GDM1 (cell line): ENCODE data around the gene CEP44.
"Not testable (repeated sequence)": the region's sequence is repeated elsewhere in the genome, so short reads cannot be mapped to it uniquely, and the experiment has no call there.

Experiments
- DNase-seq: peaks from one replicate; lab custom pipeline; 2025; lab: John Stamatoyannopoulos, UW

Gene CEP44, protein sequence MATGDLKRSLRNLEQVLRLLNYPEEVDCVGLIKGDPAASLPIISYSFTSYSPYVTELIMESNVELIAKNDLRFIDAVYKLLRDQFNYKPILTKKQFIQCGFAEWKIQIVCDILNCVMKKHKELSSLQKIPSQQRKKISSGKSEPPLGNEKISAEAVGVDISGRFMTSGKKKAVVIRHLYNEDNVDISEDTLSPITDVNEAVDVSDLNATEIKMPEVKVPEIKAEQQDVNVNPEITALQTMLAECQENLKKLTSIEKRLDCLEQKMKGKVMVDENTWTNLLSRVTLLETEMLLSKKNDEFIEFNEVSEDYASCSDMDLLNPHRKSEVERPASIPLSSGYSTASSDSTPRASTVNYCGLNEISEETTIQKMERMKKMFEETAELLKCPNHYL

DNA sequence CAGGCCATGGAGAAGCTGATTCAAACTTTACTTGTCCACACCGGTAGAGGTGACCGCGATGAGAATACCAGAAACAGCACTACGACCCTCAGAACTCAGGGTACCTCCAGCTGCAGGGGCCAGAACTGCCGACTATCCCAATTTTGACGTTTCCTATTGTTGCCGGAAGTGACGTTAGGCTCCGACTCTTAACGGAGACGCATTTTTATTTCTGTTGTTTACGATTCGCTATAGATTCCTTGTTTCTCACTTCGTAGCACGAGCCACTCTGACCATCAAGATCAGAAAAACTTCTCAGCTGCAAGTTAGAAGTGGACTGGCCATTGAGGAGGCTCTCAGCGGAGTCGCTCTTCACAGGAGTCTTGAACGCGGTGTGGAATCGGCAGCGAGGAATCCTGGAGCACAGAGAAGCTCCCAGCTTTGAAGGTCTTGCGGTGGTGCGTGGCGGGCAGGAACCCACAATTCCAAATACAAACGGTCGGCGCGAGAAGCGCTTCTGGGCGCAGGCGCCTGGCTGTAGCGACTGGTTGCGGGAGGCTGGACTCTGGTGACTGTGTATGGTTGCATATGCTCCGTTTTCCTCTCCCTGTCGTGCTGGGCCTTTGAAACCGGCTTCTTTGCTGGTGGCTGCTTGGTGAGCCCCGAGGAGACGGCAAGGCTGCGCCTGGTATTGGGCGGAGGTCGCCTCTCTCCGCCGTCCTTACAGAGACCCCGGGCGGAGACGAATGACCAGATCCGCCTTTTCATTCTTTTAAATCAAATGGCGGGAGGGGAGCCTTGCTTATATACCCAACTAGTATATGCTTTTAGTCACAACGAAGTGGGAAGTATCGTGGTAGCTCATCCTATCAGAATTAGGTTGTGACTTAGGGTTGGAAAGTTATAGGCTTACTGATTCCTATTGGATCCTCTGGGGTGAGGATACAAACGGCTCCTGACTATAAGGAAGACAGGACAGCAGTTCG, at the start of gene CEP44, which contains the start of gene FBXO8:
Gene CEP44 (plus strand): TSS at position 405 of the 965 bp plus-strand sequence. CDS start 15,211 bp downstream, outside the sequence.
Gene FBXO8 (minus strand): TSS at position 161 of the 965 bp plus-strand sequence. CDS start 20,575 bp downstream, outside the sequence.
- peak; percentile 83 for DNase-seq

DNA sequence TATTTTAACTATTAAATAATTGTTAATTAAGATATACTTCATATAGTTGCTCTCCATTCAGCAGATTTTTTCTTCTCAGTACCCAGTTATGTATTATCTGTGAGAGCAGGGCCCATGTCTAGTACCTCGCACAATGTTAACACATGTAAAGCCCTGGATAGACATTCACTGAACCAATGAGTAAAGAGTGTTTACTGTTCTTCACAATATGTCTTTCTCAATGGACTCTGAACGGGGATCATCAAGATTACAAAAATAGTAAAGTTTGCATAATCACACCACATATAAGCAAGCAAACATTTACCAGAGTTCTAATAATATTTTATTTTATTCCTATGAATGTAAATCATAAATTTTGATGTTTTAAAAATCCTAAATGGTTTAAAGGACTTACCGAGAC, 47.4 kb upstream of the CEP44 start:
- DNase-seq, result no peak

DNA sequence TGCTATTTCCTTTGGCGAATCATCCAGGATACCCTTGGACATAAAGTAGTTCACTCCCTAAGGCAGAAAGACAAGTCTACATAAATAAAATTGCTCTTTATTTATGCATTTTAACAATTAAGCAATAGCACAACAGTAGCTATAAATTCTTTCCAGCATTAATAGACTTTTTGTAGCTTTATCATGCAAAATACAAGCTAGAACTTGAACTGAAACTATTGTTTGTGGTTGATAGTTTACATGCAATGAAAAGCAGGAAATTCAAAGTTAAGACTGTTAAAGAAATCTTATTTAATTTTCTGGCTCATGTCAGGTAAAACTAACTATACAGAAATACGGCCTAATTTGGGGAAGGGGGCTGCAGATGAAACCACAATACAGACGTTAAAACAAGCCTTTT, 42.5 kb upstream of the CEP44 start:
- DNase-seq, result no peak

DNA sequence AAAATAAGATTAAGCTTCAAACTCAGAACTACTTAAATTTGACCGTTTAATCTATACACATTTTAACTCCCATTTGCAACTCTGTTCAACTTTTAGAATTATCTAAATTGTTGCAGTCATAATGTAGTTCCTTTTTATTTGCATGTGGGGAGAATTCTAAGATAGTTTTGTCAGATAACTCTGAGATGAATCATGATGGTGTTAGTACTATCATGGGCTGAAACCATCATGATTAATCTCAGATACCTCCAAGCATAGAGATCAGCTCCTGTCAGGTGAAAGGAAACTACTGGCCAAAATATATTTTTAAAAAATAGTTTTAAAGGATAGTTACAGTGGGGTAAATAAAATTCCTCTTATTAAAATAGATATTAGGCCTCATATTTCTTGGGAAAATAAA, 39.3 kb upstream of the CEP44 start:
- no peak for DNase-seq

DNA sequence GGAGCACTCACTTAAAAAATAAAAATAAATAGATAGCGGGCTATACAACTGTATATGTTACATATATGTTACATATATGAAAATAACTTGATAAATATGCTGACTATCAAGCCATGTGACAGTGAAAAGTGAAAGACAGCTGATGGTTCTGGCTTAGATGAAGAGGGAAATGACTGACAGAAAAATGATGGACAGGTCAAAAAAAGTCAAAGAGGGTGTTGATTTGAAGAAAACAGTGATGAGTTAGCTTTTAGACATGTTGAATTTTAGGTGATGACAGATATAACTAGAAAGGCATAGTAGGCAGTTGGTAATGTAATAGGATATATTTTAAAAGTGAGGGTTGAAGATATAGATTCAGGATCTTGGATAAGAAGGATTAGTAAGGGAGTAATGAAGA, 38.0 kb upstream of the CEP44 start:
- DNase-seq, result no peak

DNA sequence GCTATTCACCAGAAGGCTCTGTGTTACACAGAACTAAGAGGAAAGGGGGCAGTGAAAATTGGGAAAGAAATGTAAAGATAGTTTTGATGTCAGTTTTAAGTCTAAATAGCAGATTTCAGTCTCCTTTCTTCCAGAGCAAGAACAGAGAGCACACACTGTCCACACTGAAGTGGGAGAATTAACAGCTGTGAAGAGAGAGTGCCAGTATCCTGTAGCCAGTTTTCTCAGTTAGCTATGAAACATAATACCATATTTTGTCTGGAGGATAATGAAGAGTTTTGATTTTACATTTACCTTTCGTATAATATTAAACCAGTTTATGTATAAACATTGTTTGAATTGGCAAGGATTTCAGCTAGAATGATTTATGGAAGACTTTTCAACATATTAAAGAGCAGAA, 35.3 kb upstream of the CEP44 start:
- no peak for DNase-seq

DNA sequence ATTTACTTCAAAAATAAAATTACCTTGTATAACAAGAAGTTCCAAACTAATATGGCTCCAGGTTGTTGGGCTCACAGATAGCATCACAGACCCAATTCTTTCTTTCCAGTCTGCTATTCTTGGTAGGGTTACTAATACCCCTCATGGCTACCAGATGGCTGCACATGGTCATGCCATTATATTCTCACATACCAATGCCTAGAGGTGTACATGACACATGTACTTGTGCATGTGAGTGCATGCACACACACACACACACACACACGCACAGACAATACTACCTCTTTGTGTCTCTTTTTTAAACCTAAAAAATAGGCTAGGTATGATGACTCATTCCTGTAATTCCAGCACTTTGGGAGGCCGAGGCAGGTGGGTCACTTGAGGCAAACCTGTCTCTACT, 31.3 kb upstream of the CEP44 start:
- no peak for DNase-seq

DNA sequence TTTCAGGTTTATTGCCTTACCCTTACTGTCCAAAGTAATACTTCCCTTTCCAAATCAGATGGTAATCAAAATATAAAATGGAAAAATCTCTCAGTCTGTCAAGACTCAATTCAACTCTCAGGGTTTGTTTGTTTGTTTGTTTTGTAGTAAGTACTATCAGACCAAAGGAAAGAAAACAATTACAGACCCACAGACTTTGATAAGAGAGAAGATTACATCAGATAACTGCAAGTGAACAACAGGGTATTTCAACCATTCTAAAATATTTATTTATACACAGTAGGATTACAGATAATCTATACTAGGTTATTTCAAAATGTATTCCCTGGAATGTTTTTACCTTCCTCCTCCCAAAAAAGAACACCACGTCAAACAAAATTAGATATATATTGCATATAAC, 29.1 kb upstream of the CEP44 start:
- no peak for DNase-seq

DNA sequence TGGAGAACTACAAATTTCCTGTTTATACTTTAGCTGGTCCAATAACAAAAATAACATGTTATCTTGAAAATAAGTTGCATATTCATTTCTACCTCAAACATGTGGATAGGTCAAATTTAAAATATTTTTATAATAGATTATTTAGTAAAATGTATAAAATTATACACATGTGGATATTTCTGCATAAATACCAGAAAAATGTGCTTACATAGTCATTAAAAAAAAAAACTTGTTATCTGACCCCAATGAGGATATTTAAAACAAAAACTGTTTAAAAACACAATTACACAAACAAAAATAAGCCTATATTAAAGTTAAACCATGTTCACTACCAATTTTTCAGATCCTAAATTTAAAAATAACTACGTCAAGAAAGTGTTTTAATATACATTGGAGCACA, 28.3 kb upstream of the CEP44 start:
- no peak for DNase-seq

DNA sequence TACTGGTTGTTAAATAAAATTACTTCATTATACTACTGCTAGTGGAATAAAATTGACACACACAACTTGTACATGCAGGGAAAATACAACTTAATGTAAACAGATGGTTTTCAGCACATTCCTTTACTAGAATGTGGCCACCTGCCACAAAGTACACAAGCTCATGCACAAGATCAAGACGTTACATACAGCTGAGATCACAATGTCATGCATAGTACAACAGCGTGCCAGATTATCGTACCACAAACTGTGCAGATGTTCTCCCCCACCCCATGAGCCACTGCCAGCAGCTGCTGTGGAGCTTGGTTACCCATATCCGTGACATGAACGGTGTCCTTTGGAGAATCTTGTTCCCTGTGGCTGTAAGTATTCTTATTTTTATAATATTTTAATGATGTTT, 27.9 kb upstream of the CEP44 start:
- no peak for DNase-seq

DNA sequence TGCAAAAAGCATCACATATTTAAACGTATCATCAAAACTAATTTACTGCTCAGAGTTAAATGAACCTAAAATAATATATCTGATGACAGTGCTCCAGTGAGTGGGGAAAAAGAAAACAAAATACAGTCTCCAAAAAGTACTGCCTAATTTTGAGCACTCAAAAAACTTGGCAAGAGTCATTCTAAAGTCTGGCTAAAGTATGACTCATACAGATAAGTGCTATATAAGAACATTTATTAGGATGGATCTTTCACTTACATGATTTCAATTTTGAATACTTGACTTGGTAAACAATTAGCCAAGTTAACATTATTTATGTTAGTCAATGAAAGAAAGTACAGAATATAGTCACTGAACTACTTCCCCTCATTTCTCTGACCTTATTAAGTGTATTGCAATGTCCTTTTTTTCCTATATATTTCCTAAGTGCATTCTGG, 27.4 kb upstream of the CEP44 start:
- DNase-seq, result no peak

DNA sequence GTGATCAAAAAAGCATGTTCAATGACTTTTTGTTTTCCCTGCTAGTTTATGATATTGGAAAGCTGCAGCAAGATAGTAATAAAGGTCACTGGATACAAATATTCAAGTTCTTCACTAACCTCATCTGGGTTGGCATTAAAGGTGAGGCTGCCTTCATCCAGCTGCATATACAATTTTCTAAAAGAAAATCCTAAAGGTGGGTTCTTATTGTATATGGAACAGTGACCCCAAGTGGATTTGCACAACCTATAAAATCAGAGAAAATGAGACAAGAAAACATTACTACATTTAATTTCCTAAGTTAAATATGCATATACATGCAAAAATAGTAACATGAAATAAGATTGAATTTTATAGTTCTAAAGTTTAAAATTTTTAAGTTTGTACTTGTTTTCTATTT, 24.1 kb upstream of the CEP44 start:
- no peak for DNase-seq

DNA sequence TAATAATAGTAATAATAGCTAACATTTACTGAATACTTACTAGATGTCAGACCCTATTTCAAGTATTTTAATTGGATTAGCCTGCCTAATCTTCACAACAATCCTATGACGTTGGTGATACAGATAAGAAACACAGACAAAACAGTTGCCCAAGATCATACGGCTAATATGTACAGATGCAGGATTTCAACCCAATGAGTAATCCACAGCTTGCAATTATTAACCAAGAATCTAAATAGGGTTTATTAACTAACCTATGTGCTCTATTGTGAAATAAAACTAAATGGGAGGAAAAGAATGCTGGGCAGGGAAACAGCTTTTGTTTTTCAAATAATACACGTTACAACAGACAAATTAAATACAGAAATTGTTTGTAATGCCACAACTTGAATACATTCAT, 23.6 kb upstream of the CEP44 start:
- DNase-seq, result no peak

DNA sequence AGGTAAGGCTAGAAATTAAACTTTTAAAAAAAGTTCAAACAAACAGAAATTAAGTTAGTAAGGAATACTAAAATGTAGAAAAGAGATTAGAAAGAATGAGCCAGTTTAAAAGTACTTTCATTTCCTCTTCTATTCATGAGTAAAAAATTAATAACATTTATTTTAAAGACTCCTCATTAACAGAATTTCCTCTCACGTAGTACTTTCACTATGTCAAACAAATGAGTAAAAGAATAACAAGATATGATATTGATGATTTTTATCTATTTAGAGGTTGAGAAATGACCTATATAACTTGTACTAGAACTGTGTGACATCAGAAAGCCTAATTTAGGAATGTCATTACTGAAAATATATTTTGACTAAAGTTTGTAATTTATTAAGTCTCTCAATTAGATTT, 22.3 kb upstream of the CEP44 start:
- DNase-seq, result not testable (repeated sequence)

DNA sequence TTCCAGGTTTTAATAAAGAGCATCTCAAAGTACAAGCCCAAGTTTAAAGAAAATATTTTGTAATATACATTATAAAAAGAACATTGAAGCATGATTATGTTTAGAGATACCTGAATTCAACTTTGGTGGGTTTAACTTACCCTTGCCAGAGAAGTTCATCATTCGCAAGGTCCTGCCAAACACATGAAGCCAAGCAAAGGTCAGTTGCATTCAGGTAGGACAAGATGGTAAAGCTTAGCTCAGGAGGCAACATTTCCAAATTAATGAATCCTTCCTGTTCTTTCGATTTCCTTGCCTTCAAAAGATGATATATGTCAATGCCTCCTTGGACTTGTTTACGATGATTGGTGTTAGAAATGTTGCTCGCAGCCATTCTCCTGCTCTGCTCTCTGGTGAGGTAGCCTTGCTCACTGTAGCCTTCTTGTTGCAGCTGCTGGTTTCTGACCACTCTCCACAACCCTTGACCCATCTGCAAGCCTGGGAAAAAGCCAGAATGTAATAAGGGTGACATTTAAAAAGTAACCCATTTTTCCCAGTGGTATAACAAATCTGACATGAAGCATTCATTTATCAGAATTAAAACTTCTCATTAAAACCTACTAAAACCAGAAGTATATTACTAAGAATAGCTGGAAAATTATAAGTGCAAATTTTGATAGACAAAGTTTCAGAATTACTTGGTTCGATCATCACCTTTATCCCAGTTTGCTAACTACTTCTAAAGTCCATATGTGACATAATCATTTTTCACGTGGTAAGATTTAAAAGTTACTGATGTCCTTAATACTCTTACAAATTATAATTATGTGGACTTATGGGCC, 20.9 kb upstream of the CEP44 start:
- DNase-seq, result no peak

DNA sequence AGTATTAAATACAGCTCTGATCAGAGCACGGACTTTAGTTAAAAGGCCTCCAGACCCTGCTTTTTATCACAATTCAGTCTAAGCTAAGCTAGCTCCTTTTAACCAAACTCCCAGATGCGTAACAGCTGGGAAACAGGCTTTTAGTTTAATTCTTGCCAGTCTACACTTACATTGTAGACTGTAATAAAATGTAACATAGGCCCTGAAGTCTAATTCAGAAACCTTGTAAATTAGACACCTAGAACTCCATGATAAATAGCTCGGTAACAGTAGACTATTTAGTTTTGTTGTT, 20.3 kb upstream of the CEP44 start:
- DNase-seq, result no peak

DNA sequence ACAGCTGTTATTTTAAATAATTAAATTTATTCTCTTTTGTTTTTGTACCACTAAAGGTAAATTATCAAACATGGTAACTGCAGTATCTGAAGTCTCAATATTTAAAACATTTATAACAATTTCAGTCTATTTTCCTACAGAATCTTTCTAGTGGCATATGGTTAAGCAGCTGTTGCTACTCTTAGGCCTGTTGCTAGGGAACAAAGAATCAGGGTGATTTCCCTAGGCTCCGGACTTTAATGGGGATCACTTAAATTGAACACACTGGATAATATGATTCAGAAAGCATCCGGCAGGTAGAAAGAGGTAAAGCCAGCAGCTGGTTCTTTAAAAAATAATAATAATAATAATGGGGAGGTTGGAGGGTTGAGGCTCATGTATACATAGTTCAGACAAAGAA, 17.8 kb upstream of the CEP44 start:
- no peak for DNase-seq

DNA sequence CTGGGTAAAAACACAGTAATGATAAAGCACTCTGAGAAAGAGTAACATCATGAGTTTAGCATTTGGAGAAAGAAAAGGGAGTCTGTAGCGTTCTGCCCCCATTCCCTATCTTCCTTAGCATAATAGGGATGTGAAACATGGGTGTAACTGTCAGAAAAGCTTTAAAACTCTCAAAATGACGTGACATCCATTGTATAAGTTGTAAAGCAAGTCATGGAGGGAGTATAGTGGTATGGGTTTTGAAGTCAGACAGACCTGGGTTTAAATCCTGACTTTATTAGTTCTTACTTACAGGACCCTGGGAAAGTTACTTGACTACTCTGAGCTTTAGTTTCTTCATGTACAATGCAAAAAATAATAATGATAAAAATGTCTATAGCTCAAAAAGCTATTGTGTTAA, 17.3 kb upstream of the CEP44 start:
- DNase-seq, result no peak

DNA sequence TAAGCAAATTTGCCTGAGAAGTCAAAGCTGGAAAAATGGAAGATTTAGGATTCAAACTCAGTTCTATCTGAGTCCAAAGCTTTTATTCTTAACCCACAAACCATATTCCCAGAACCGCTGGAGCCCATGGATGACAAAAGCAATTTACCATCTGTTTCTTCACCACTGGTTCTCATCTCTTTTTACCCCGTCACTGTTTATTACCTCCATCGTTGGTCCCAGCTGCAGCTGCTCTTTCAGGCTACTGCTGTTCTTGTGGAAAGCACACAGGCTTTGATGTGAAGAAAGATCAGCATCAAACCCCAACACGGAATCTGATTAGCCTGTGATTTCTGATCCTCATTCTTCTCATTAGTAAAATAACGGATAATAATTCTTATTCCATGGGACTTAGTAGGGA, 9.8 kb upstream of the CEP44 start:
- DNase-seq, result no peak

DNA sequence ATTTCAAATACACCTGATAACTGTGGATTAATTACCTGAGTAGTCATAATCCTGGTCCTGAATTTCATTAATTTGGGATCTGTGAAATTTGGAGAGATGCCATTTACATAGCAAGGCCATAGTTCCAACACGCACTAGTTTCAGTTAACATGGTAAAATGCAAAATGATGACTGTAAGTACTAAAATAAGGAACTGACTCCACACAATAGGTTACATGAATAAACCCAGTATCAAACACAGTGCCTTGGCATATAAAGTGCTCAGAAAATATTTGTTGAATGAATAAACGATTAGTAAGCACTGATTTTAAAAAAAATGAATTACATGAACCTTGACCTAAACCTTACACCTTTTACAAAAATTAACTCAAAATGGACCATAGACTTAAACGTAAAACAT, 9.3 kb upstream of the CEP44 start:
- DNase-seq, result no peak

DNA sequence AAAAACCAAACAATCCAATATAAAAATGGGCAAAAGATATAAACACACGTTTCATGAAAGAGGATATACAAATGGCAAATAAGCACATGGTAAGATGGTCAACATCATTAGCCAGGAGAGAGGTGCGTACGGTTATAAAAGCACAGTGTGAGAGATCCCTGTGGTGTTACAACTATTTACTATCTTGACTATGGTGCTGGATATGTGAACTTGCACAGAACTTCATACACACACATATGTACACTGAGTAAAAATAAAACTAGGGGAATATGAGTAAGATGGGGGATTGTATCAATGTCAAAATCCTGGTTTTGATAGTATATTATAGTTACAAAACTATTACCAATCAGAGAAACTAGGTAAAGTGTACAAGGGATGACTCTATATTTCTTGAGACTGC, 8.6 kb upstream of the CEP44 start:
- DNase-seq, result no peak

DNA sequence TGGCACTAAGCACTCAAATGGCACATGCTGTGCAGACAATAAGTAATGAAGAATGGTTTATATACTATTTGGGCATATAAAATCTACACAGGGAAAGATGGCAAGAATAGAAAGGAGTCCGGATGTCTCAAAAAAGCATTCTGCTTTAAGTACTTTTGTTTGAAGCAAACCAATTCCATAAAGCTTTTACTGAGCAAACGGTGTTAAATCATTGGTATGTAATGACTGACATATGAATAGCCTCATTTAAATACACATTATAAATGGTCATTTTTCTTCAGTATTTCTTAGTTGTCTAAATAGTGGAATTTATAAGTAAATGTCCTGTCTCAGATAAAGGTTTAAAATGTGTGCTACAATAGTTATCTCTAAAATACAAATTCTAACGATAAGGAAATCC, 6.3 kb upstream of the CEP44 start:
- no peak for DNase-seq
